Bronchial smooth muscle cell (primary cell): ENCODE measurements around the gene CYP4F8. TPM values are rescaled to one million over a fixed set of nuclear protein-coding genes. Genes with fewer than 3 reads are reported as not detected.

Source experiments
- total RNA-seq: library from RNA; depleted of rRNA; stranded (reverse); fragments of >200 nt; gene quantifications from 2 replicates; pipeline ENCODE4 v1.2.1, GENCODE V29; 2014

Gene CYP4F8, protein sequence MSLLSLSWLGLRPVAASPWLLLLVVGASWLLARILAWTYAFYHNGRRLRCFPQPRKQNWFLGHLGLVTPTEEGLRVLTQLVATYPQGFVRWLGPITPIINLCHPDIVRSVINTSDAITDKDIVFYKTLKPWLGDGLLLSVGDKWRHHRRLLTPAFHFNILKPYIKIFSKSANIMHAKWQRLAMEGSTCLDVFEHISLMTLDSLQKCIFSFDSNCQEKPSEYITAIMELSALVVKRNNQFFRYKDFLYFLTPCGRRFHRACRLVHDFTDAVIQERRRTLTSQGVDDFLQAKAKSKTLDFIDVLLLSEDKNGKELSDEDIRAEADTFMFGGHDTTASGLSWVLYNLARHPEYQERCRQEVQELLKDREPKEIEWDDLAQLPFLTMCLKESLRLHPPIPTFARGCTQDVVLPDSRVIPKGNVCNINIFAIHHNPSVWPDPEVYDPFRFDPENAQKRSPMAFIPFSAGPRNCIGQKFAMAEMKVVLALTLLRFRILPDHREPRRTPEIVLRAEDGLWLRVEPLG
- total RNA-seq, result under 0.01 TPM in 1 of 2 replicates, not detected in the other

DNA sequence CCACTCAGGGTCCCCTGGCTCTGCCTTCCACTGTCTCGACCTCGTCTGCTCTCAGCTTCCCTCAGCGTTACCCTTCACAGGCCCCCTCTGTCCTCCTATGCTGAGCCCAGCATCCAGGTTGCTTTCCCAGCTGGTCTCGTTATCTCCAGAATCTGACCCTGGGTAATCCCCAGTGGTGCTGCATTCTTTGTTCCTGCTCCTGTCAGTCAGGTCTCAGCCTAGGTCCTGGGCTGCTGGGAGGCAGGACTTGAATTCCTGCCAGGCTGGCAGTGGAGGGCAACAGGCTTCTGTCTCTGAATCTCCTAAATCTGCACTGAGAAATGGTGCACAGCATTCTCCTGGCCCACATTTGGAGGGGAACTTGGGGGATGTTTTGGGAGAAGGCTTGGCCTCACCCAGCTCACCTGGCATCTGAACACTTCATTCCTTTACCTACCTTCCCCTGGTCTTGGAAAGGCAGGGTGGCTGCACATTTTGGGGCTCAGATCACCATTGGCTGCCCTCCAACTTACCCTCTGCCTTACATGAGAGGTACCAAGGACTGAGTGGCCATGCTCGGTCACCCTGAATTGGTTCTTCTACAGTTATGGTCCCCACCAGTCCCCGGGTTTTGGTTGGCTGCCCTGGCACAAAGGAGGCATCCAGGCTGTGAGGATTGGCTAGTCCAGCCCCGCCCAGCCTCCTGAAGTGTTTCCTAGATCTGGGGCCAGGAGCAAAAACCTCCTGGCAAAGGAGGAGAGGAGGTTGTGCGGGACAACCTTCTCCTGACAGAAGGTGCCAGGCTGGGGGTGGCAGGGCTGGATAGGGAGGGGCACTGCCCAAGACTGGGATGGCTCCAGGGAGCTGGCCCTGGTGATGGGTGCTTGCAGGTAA lies at the start of gene CYP4F8:
Gene CYP4F8 (plus strand): TSS at position 712 of the 873 bp plus-strand sequence. CDS start 399 bp downstream, outside the sequence.

DNA sequence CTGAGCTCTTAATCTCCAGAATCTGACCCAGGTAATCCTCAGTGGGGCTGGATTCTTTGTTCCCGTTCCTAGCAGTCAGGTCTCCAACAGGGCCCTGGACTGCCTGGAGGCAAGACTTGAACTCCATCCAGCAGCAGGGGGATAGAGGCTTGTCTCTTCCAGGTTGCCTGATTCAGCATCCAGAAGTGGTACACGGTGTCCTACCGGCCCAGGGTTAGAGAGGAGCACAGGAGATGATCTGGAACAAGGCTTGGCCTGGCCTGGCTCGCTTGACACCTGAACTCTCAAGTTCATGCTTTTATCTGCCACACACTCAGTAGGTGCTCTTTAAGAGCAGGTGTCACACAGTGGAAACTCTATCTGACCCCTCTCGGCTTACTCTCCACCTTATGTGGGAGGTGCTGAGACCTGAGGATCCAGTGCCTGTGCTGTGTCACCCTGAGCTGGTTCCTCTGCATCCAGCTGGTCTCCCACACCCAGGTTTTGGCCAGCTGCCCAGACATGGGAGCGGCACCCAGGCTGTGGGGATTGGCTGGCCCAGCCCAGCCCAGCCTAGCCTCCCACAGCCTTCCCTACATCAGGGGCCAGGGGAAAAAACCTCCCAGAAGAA lies 25.4 kb downstream of the CYP4F8 start, which contains the start of gene CYP4F3:
Gene CYP4F3 (plus strand): TSS at position 604 of the 610 bp plus-strand sequence. CDS start 519 bp downstream, outside the sequence.

DNA sequence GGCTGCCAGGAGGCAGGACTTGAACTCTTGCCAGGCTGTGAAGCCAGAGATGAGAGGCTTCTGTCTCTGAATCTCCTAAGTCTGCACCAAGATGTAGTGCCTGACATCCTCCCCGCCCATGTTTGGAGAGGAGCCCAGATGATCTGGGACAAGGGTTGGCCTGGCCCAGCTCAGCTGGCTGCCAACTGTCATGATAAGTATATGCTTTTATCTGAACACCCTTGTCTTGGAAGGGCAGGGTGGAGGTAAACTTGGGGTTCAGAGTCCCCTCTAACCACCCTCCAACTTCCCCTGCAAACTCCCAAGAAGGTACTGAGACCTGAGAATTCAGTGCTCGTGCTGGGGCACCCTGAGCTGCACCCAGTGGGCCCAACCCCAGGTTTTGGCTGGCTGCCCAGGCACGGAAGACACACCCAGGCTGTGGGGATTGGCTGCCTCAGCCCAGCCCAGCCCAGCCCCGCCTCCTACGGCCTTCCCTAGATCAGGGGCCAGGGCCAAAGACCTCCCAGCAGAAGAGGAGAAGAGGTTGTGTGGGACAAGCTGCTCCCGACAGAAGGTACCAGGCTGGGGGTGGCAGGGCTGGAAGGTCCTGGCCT lies 57.7 kb downstream of the CYP4F8 start, which contains the start of gene CYP4F12:
Gene CYP4F12 (plus strand): TSS at position 508 of the 596 bp plus-strand sequence. CDS start 443 bp downstream, outside the sequence.

Other genes starting within 250 kb of the CYP4F8 start
- 11.5 and 15.5 TPM in 2 replicates for gene AKAP8, start 235.4 kb upstream of the CYP4F8 start, total RNA-seq
- gene AKAP8L, start 196.2 kb upstream of the CYP4F8 start, total RNA-seq, result 61.3 and 83.0 TPM in 2 replicates
- gene WIZ, start 165.3 kb upstream of the CYP4F8 start, total RNA-seq, result 3.9 and 4.7 TPM in 2 replicates
- gene RASAL3, start 150.7 kb upstream of the CYP4F8 start, total RNA-seq, result under 0.01 and 0.09 TPM in 2 replicates
- not detected in 2 replicates for gene PGLYRP2, start 135.7 kb upstream of the CYP4F8 start, total RNA-seq
- not detected in 2 replicates for gene CYP4F22, start 106.7 kb upstream of the CYP4F8 start, total RNA-seq
- gene CYP4F3, start 25.7 kb downstream of the CYP4F8 start, total RNA-seq, result under 0.01 TPM in 1 of 2 replicates, not detected in the other
- gene CYP4F12, start 57.9 kb downstream of the CYP4F8 start, total RNA-seq, result not detected in 2 replicates
- gene OR10H2, start 112.8 kb downstream of the CYP4F8 start, total RNA-seq, result not detected in 2 replicates
- gene OR10H3, start 122.8 kb downstream of the CYP4F8 start, total RNA-seq, result not detected in 2 replicates
- under 0.01 TPM in 1 of 2 replicates, not detected in the other for gene OR10H5, start 172.4 kb downstream of the CYP4F8 start, total RNA-seq
- not detected in 2 replicates for gene OR10H1, start 200.4 kb downstream of the CYP4F8 start, total RNA-seq